Central memory CD8-positive, alpha-beta T cell (primary cell): ENCODE results near the gene ARHGAP15.

Source experiments
- ATAC-seq: fragments of 150-1000 bp; cut with Tn5 transposase; replicated peaks from 2 replicates; pipeline ENCODE4 v1.10.0; 2022; ENCODE audit warnings: mild to moderate bottlenecking, moderate FRiP score, moderate number of reproducible peaks; ENCODE audit not compliant: poor library complexity, severe bottlenecking; ENCODE audit errors: extremely low read depth
- DNase-seq, 2 donors: peaks; one replicate each; pipeline ENCODE4 v3.0.0; 2021; ENCODE audit warnings: low spot score in 2 of 2
- H3K27ac Mint-ChIP-seq: one replicate; pipeline ENCODE4 v1.8.0; 2022; ENCODE audit warnings: low read depth, mild to moderate bottlenecking, moderate library complexity, mixed read lengths
- H3K27me3 Mint-ChIP-seq: one replicate; pipeline ENCODE4 v1.8.0; 2022; ENCODE audit warnings: mixed read lengths
- H3K36me3 Mint-ChIP-seq: one replicate; pipeline ENCODE4 v1.8.0; 2022; ENCODE audit warnings: mild to moderate bottlenecking, moderate library complexity, mixed read lengths; ENCODE audit not compliant: insufficient read depth
- H3K4me1 Mint-ChIP-seq: one replicate; pipeline ENCODE4 v1.8.0; 2022; ENCODE audit warnings: mixed read lengths
- H3K4me3 Mint-ChIP-seq: one replicate; pipeline ENCODE4 v1.8.0; 2022; ENCODE audit warnings: mild to moderate bottlenecking, moderate library complexity, mixed read lengths
- H3K9me3 Mint-ChIP-seq: one replicate; pipeline ENCODE4 v1.8.0; 2022; ENCODE audit warnings: mixed read lengths

ARHGAP15 gene

GRCh38 chr2:143473216-143473615, 344.0 kb downstream of the ARHGAP15 start:
- H3K4me3 Mint-ChIP-seq: no peak overlapping the region
- H3K36me3 Mint-ChIP-seq: peaks cover 20% of the 10 kb centered on the region
- peaks cover 33% of the 10 kb centered on the region for H3K4me1 Mint-ChIP-seq
- H3K27ac Mint-ChIP-seq: no peak overlapping the region
- no peak for DNase-seq
- no peaks in the 10 kb centered on the region for H3K9me3 Mint-ChIP-seq
- no peak for ATAC-seq
- H3K27me3 Mint-ChIP-seq: no peaks in the 10 kb centered on the region

GRCh38 chr2:143473820-143474219, 344.6 kb downstream of the ARHGAP15 start:
- no peak overlapping the region for H3K4me3 Mint-ChIP-seq
- H3K36me3 Mint-ChIP-seq: peaks cover 17% of the 10 kb centered on the region
- no peak for ATAC-seq
- H3K4me1 Mint-ChIP-seq: peaks cover 35% of the 10 kb centered on the region
- H3K9me3 Mint-ChIP-seq: no peaks in the 10 kb centered on the region
- H3K27me3 Mint-ChIP-seq: no peaks in the 10 kb centered on the region
- H3K27ac Mint-ChIP-seq: no peak overlapping the region
- DNase-seq: no peak

- H3K4me3 Mint-ChIP-seq: no peak overlapping the region
- no peak for ATAC-seq
- H3K27me3 Mint-ChIP-seq: no peaks in the 10 kb centered on the region
- H3K9me3 Mint-ChIP-seq: no peaks in the 10 kb centered on the region
- peaks cover 35% of the 10 kb centered on the region for H3K4me1 Mint-ChIP-seq
- H3K27ac Mint-ChIP-seq: no peak overlapping the region
- DNase-seq: no peak
- peaks cover 17% of the 10 kb centered on the region for H3K36me3 Mint-ChIP-seq
These were observed 345.4 kb downstream of the ARHGAP15 start for GRCh38 chr2:143474586-143474985.

DNA sequence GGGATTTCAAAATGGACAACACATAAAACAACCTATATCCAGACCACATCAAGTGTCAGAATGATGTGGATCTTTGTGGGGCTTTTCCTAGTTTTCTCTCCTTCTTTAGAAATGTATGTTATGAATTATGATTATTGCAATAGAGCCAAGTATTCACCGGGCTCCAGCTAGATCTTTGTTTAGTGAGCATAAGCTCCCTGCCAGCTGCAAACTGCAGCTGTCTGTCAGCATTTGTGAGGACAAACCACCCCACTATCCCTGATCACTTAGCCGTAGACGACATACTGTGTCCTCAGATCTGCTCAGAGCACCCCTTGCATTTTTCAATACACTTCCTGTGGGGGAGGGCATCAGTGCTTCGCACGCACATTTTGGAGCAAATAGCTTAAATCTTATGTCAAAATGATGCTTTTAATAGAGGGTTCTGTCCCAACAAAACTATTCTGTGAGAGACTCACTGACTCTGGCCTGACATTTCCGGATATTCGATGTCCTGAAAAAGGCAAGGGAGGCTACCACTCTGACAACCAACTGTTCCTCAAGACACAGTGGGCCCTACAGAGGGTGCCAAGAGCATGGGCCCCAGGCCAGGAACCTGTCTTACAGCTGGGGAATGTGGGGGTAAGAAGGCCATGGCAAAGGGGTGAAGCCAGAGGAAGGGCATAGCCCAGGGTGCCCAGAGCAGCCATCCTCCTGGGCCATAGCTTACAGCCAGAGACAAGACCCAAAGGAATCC, 346.0 kb downstream of the ARHGAP15 start:
- ATAC-seq (no peak), DNase-seq (no peak)
- Mint-ChIP-seq H3K4me1 (peaks cover 35% of the 10 kb centered on the region), H3K27me3 (no peaks in the 10 kb centered on the region), H3K27ac (peak overlapping the region; percentile 61), H3K9me3 (no peaks in the 10 kb centered on the region), H3K36me3 (peaks cover 17% of the 10 kb centered on the region), H3K4me3 (no peak overlapping the region)

GRCh38 chr2:143476336-143477087, 347.3 kb downstream of the ARHGAP15 start:
- Mint-ChIP-seq H3K27me3 (no peaks in the 10 kb centered on the region), H3K36me3 (peaks cover 19% of the 10 kb centered on the region), H3K4me1 (peaks cover 41% of the 10 kb centered on the region), H3K4me3 (no peak overlapping the region), H3K27ac (peak overlapping the region; percentile 79), H3K9me3 (no peaks in the 10 kb centered on the region)
- DNase-seq (no peak), ATAC-seq (no peak)

DNA sequence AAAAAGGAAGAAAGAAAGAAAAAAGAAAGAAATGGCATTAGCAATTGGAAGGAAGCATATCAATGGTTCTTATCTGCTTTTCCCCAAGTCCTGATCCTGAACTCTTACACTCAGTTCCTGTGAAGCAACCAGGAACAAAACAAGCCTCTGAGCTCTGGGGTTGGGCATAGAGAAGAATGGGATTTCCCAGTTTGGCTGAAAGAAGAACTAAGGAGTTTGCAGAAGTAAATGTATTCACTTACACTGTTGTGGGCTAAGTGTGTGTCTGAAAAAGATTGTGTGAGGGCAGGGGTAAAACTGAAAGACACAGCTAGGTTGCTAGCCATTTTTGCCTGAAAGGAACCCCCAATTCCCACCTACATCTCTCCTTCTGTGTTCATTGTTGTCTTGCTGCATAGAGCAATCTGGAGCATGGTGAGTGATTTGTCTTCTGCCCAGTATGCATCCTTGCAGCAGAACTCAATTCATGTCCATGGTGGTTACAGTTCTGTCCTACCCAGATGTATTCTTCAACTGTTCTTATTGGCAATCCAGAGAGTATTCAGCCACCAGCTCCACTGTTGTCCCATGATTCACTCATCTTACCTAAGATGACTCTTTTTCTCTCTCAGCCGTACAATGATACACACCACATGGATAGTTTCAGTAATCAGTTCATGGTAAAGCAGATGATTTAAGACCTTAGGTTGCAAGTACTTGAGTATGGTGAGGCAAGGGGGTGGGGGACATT, 348.7 kb downstream of the ARHGAP15 start:
- no peak for ATAC-seq
- peak overlapping the region; percentile 79 for H3K27ac Mint-ChIP-seq

DNA sequence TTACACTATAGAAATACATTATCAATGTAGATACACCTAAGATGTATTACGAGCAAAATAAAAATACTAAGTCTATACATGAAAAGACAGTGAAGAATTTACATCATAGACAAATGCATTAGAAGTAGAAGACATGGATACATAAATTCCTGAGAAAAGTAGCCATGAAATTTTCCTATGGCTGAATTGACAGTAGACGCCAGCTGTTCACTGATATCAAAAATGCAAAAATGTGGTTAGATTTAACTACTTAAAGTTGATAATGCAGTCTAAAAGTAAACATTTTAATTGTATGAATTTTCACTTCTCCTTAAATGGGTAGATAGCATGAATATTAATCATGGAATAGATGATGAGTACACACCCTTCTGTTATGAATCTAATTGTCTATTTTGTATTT, 350.9 kb downstream of the ARHGAP15 start:
- Mint-ChIP-seq H3K36me3 (peaks cover 8% of the 10 kb centered on the region), H3K27ac (no peak overlapping the region), H3K4me1 (peaks cover 36% of the 10 kb centered on the region), H3K27me3 (no peaks in the 10 kb centered on the region), H3K9me3 (no peaks in the 10 kb centered on the region), H3K4me3 (no peak overlapping the region)
- no peak for ATAC-seq
- DNase-seq: no peak

More for the DNA sequence above, 348.7 kb downstream of the ARHGAP15 start:
- no peak overlapping the region for H3K4me3 Mint-ChIP-seq
- H3K36me3 Mint-ChIP-seq: peaks cover 14% of the 10 kb centered on the region
- no peaks in the 10 kb centered on the region for H3K27me3 Mint-ChIP-seq
- DNase-seq: no peak
- peaks cover 46% of the 10 kb centered on the region for H3K4me1 Mint-ChIP-seq
- H3K9me3 Mint-ChIP-seq: no peaks in the 10 kb centered on the region

DNA sequence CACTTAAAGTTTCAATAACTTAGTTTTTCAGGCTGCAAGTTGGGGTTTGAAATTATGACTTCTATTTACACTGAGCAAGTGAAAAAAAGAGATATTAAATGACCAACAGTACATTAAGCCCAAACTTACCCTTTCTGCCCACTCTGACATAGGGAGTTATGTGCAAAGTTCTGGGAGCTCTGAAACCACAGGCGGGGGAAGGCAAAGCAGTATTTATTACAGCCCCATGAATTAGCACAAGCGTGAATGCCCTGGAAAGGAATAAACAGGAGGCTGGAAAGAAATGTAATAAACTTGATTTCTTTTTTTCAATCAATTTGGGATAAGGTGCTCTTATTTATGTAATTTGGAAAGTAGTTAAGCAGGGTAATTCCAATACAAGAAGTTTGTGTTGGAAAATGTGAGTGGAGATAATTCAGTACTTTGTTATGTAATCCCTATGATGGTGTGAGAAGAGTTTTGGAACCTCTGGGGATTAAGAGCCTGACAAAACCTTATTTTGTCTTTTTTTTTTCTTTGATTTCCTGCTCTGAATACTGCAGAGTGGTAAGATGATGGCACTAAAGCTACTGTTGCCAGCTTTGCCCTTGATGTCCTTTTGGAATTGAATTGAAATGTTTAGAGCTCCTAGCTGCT, 351.5 kb downstream of the ARHGAP15 start:
- H3K4me1 Mint-ChIP-seq: peaks cover 30% of the 10 kb centered on the region
- no peak for ATAC-seq
- no peak for DNase-seq
- H3K9me3 Mint-ChIP-seq: no peaks in the 10 kb centered on the region
- H3K27me3 Mint-ChIP-seq: no peaks in the 10 kb centered on the region
- no peak overlapping the region for H3K4me3 Mint-ChIP-seq
- no peak overlapping the region for H3K27ac Mint-ChIP-seq
- peaks cover 6% of the 10 kb centered on the region for H3K36me3 Mint-ChIP-seq

- Mint-ChIP-seq H3K9me3 (no peaks in the 10 kb centered on the region), H3K27me3 (no peaks in the 10 kb centered on the region)
These were observed 352.0 kb downstream of the ARHGAP15 start for GRCh38 chr2:143481237-143481623.

DNA sequence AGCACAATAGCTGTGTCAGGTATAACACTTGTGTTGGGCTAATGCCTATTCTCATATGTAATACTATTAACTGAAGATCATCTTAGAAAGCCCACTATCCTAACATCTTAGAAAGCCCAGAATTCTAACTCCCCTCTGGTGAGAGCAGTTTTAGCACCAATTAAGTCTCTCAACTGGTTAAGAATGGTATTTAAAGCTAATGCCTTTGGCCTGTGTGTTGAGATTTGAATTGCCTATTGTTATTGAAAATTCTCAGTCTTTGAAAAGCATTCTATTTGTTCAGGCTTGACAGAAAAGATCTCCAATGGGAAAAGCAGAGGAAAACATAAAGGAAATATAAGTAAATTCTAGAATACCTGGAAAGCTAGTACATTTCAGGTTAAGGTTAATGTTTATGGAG, 352.5 kb downstream of the ARHGAP15 start:
- H3K27ac Mint-ChIP-seq: no peak overlapping the region
- peaks cover 9% of the 10 kb centered on the region for H3K36me3 Mint-ChIP-seq
- peaks cover 27% of the 10 kb centered on the region for H3K4me1 Mint-ChIP-seq
- no peak for DNase-seq
- H3K4me3 Mint-ChIP-seq: no peak overlapping the region
- H3K27me3 Mint-ChIP-seq: no peaks in the 10 kb centered on the region
- no peaks in the 10 kb centered on the region for H3K9me3 Mint-ChIP-seq
- no peak for ATAC-seq

More at GRCh38 chr2:143481237-143481623, 352.0 kb downstream of the ARHGAP15 start:
- H3K27ac Mint-ChIP-seq: no peak overlapping the region
- H3K36me3 Mint-ChIP-seq: peaks cover 6% of the 10 kb centered on the region
- peaks cover 30% of the 10 kb centered on the region for H3K4me1 Mint-ChIP-seq
- DNase-seq (no peak), ATAC-seq (no peak)
- H3K4me3 Mint-ChIP-seq: no peak overlapping the region

DNA sequence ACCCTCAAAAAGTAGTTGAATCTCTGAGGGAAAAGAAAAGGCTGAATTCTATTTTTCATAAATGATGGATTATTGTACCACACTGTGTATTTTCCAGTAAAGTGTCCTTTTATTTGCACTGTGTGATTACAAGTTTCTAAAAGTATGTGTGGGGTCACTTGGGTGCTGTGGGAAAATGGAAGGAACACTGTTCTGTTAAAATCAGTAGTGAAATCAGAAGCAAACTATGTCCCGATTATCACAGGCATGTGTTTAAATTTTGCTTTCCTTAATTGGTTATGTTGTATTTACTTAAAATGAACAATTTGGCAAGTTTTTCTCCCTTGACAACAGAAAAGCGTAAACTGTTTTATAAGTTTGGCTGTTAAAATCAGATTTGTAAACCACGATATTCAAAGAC, 353.1 kb downstream of the ARHGAP15 start:
- H3K4me1 Mint-ChIP-seq: peaks cover 22% of the 10 kb centered on the region
- H3K9me3 Mint-ChIP-seq: no peaks in the 10 kb centered on the region
- no peaks in the 10 kb centered on the region for H3K27me3 Mint-ChIP-seq
- ATAC-seq: no peak
- peaks cover 9% of the 10 kb centered on the region for H3K36me3 Mint-ChIP-seq
- no peak overlapping the region for H3K27ac Mint-ChIP-seq
- no peak overlapping the region for H3K4me3 Mint-ChIP-seq
- DNase-seq: no peak

- no peak for ATAC-seq
- DNase-seq: no peak
- no peaks in the 10 kb centered on the region for H3K27me3 Mint-ChIP-seq
- peaks cover 10% of the 10 kb centered on the region for H3K36me3 Mint-ChIP-seq
- no peak overlapping the region for H3K4me3 Mint-ChIP-seq
- H3K9me3 Mint-ChIP-seq: no peaks in the 10 kb centered on the region
- no peak overlapping the region for H3K27ac Mint-ChIP-seq
- H3K4me1 Mint-ChIP-seq: peaks cover 18% of the 10 kb centered on the region
These were observed 353.6 kb downstream of the ARHGAP15 start for GRCh38 chr2:143482771-143483170.
